ENCODE data around the gene AIPL1. TPM values are rescaled to one million over a fixed set of nuclear protein-coding genes. Genes with fewer than 3 reads are reported as not detected.
A peak's percentile ranks its signal among the peaks of the same experiment; 100 is the strongest.

AIPL1 gene
- total and polyA plus RNA-seq, 2 of the 13 experiments (the other 11 are each of a cell fraction or from before 2014, with no cell fraction given), result not detected

GRCh38 chr17:6393351-6393952 is 41.5 kb downstream of the AIPL1 start (continued):
- TF ChIP-seq, protein P1, sequence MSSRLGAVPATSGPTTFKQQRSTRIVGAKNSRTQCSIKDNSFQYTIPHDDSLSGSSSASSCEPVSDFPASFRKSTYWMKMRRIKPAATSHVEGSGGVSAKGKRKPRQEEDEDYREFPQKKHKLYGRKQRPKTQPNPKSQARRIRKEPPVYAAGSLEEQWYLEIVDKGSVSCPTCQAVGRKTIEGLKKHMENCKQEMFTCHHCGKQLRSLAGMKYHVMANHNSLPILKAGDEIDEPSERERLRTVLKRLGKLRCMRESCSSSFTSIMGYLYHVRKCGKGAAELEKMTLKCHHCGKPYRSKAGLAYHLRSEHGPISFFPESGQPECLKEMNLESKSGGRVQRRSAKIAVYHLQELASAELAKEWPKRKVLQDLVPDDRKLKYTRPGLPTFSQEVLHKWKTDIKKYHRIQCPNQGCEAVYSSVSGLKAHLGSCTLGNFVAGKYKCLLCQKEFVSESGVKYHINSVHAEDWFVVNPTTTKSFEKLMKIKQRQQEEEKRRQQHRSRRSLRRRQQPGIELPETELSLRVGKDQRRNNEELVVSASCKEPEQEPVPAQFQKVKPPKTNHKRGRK (CRISPR knock-in tag; IDR thresholded peaks at IDR 0.05), result no peak
- TF ChIP-seq FOXM1 (CRISPR knock-in tag; IDR thresholded peaks at IDR 0.05), result no peak
- no peak for TF ChIP-seq ZNF367 (CRISPR knock-in tag; IDR thresholded peaks at IDR 0.05; ENCODE audit: borderline replicate concordance)
- TF ChIP-seq TCF7 (IDR thresholded peaks at IDR 0.05; ENCODE audit: low read depth), result no peak
- TF ChIP-seq, protein P2, sequence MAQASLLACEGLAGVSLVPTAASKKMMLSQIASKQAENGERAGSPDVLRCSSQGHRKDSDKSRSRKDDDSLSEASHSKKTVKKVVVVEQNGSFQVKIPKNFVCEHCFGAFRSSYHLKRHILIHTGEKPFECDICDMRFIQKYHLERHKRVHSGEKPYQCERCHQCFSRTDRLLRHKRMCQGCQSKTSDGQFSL (CRISPR knock-in tag; IDR thresholded peaks at IDR 0.05), result no peak
- TF ChIP-seq RFX5 (IDR thresholded peaks at IDR 0.05; ENCODE audit: low read depth, low read length), result no peak

GRCh38 chr17:6392609-6393350 is 42.1 kb downstream of the AIPL1 start:
- no peaks in the 10 kb centered on the region for H3K79me2 ChIP-seq (ENCODE audit: insufficient read depth, low read length)
- H3K9me3 ChIP-seq (ENCODE audit: low read length), result no peaks in the 10 kb centered on the region
- intact Hi-C loops (cut with micrococcal nuclease; ENCODE audit: unreplicated experiment) (no loop called here), in situ Hi-C loops (cut with HindIII; ENCODE audit: extremely low pct_ligation_motif_present, low pct_unique_long_range_greater_than_20kb) (no loop called here)
- POLR2A ChIA-PET, result interaction anchor here (1.2 kb wide), 1 partner anchor 907 kb away, joined by 3 read pairs; the partner anchor contains the start of genes DERL2 and MIS12
- peak overlapping the region; percentile 3; the same call in 1 of the 2 replicates for H3K9ac ChIP-seq (ENCODE audit: insufficient read depth, low read depth, low read length)
- peaks cover 27% of the 10 kb centered on the region for H3K4me1 ChIP-seq (ENCODE audit: insufficient read depth, low read length)
- peak overlapping the region; percentile 70 for H3K27ac ChIP-seq (ENCODE audit: extremely low read length, insufficient read depth, low read length)
- H3K36me3 ChIP-seq (replicated peaks in 1 of 2; ENCODE audit: control insufficient read depth in 1 of 2, insufficient read depth in 2 of 2, low read length in 2 of 2), result no peaks in the 10 kb centered on the region
- no peak overlapping the region for H2AFZ ChIP-seq (ENCODE audit: low read length)
- CTCF ChIA-PET (ENCODE audit: low intra/inter-chr PET ratio, low total read pairs), result no interaction called here
- FAIRE-seq (peak; percentile 85), ATAC-seq (peak; percentile 96), DNase-seq (ENCODE audit: low spot score) (peak; percentile 94)
- peaks cover 0 to 7% of the 10 kb centered on the region in 2 experiments; a peak in 1 of 5 replicates for H3K27me3 ChIP-seq (ENCODE audit: control insufficient read depth in 1 of 2, insufficient read depth in 2 of 2, low read length in 2 of 2)
- no peaks in the 10 kb centered on the region for H4K20me1 ChIP-seq (ENCODE audit: insufficient read depth, low read length)
- BruUV-seq (replicated peaks), result no TSS peak
- 1% methylated on average over 11 of the region's 13 CpGs for WGBS (ENCODE audit: low lambda C conversion rate)
- peak overlapping the region; percentile 60 for H3K4me2 ChIP-seq (ENCODE audit: low read depth, low read length)
- peak overlapping the region in 2 of 3 experiments; percentile 7 to 13; a peak in 3 of 6 replicates for H3K4me3 ChIP-seq (replicated peaks in 1 of 3; ENCODE audit: insufficient read depth in 1 of 3, low read depth in 2 of 3, low read length in 3 of 3)
- no peak for TF ChIP-seq TOE1 (CRISPR knock-in tag; IDR thresholded peaks at IDR 0.05)
- TF ChIP-seq NCOR1 (IDR thresholded peaks at IDR 0.05; ENCODE audit: borderline replicate concordance, low read length), result peak; percentile 86; the same call in 1 of the 2 replicates
- TF ChIP-seq YEATS4 (CRISPR knock-in tag; IDR thresholded peaks at IDR 0.05; ENCODE audit: borderline replicate concordance), result no peak
- peak; percentile 79 for TF ChIP-seq TFDP2 (CRISPR knock-in tag; IDR thresholded peaks at IDR 0.05)
- TF ChIP-seq ZNF644 (CRISPR knock-in tag; IDR thresholded peaks at IDR 0.05; ENCODE audit: low read depth), result peak; percentile 79; the same call in 1 of the 2 replicates
- TF ChIP-seq ATF2 (CRISPR knock-in tag; IDR thresholded peaks at IDR 0.05), result no peak
- peak; percentile 76 for TF ChIP-seq PATZ1 (CRISPR knock-in tag; IDR thresholded peaks at IDR 0.05)
